Right forelimb (tissue), 1 donor: ENCODE measurements around the gene KRCC1.
"Not testable (repeated sequence)": the region's sequence is repeated elsewhere in the genome, so short reads cannot be mapped to it uniquely, and the experiment has no call there.

Source experiments
- DNase-seq: peaks from one replicate; pipeline ENCODE4 v3.0.0-alpha.2; 2018

The KRCC1 gene

GRCh38 chr2:88074854-88075292, 19.3 kb upstream of the KRCC1 start:
- no peak for DNase-seq

GRCh38 chr2:88074150-88074549, 18.6 kb upstream of the KRCC1 start:
- DNase-seq = no peak

- DNase-seq = no peak
Measured at GRCh38 chr2:88071365-88071764, 15.8 kb upstream of the KRCC1 start.

GRCh38 chr2:88070055-88070454, 14.5 kb upstream of the KRCC1 start:
- DNase-seq = no peak

GRCh38 chr2:88069117-88069516, 13.5 kb upstream of the KRCC1 start:
- DNase-seq = no peak

- DNase-seq = no peak
Measured at GRCh38 chr2:88068044-88068443, 12.5 kb upstream of the KRCC1 start.

- no peak for DNase-seq
Measured at GRCh38 chr2:88067598-88067997, 12.0 kb upstream of the KRCC1 start, which contains the start of gene SMYD1. SMYD1 (plus strand) TSS chr2:88067825; CDS start chr2:88067865, 40 bp downstream.

GRCh38 chr2:88067189-88067588, 11.6 kb upstream of the KRCC1 start:
- peak; percentile 60 for DNase-seq

GRCh38 chr2:88066543-88066942, 11.0 kb upstream of the KRCC1 start:
- DNase-seq = no peak

- DNase-seq = no peak
Measured at GRCh38 chr2:88061295-88061694, 5.7 kb upstream of the KRCC1 start.

- DNase-seq = no peak
Measured at GRCh38 chr2:88060907-88061275, 5.3 kb upstream of the KRCC1 start.

- DNase-seq = no peak
Measured at GRCh38 chr2:88059979-88060906, 4.7 kb upstream of the KRCC1 start.

GRCh38 chr2:88058191-88058590, 2.6 kb upstream of the KRCC1 start:
- DNase-seq = no peak

GRCh38 chr2:88057437-88057844, 1.9 kb upstream of the KRCC1 start:
- no peak for DNase-seq

GRCh38 chr2:88054782-88055370, 707 bp downstream of the KRCC1 start:
- DNase-seq = no peak

GRCh38 chr2:88053934-88054781, 1.4 kb downstream of the KRCC1 start:
- DNase-seq = no peak

- no peak for DNase-seq
Measured at GRCh38 chr2:88053296-88053695, 2.3 kb downstream of the KRCC1 start.

- DNase-seq = no peak
Measured at GRCh38 chr2:88051792-88052191, 3.8 kb downstream of the KRCC1 start.

- no peak for DNase-seq
Measured at GRCh38 chr2:88049622-88050021, 6.0 kb downstream of the KRCC1 start.

- no peak for DNase-seq
Measured at GRCh38 chr2:88048541-88048940, 7.0 kb downstream of the KRCC1 start.

GRCh38 chr2:88045561-88045960, 10.0 kb downstream of the KRCC1 start:
- DNase-seq = not testable (repeated sequence)

- DNase-seq = no peak
Measured at GRCh38 chr2:88042476-88042875, 13.1 kb downstream of the KRCC1 start.
